CD4-positive, alpha-beta T cell treated with Interleukin-1 beta for 1 hour (primary cell): ENCODE measurements around the gene REV3L.
"Not testable (repeated sequence)": the region's sequence is repeated elsewhere in the genome, so short reads cannot be mapped to it uniquely, and the experiment has no call there.

Experiments
- DNase-seq, 2 donors: peaks; one replicate each; pipeline ENCODE4 v3.0.0-alpha.2; 2020 to 2022

The REV3L gene

GRCh38 chr6:111482959-111483735 is at the start of gene REV3L:
TSS of gene REV3L (minus strand) at chr6:111483218. CDS start at chr6:111482888, 330 bp downstream.
- DNase-seq: peak; percentile 88 to 89

- DNase-seq: no peak
Observed at GRCh38 chr6:111531185-111531584, 48.2 kb upstream of the REV3L start.

GRCh38 chr6:111530667-111531066 is 47.6 kb upstream of the REV3L start:
- no peak for DNase-seq

- no peak for DNase-seq
Observed at GRCh38 chr6:111530218-111530617, 47.2 kb upstream of the REV3L start.

- DNase-seq: no peak
Observed at GRCh38 chr6:111527367-111527766, 44.3 kb upstream of the REV3L start.

GRCh38 chr6:111524735-111525134 is 41.7 kb upstream of the REV3L start:
- DNase-seq: no peak

GRCh38 chr6:111524252-111524651 is 41.2 kb upstream of the REV3L start:
- no peak for DNase-seq

GRCh38 chr6:111523484-111524167 is 40.6 kb upstream of the REV3L start:
- no peak for DNase-seq

- no peak for DNase-seq
Observed at GRCh38 chr6:111522393-111523020, 39.5 kb upstream of the REV3L start.

- DNase-seq: no peak
Observed at GRCh38 chr6:111521497-111522270, 38.7 kb upstream of the REV3L start.

- DNase-seq: no peak
Observed at GRCh38 chr6:111520524-111520923, 37.5 kb upstream of the REV3L start.

- DNase-seq: no peak
Observed at GRCh38 chr6:111517965-111518364, 34.9 kb upstream of the REV3L start.

- DNase-seq: no peak
Observed at GRCh38 chr6:111515259-111515658, 32.2 kb upstream of the REV3L start.

GRCh38 chr6:111514531-111514930 is 31.5 kb upstream of the REV3L start:
- not testable (repeated sequence) for DNase-seq

GRCh38 chr6:111507219-111507618 is 24.2 kb upstream of the REV3L start:
- DNase-seq: not testable (repeated sequence)

- DNase-seq: not testable (repeated sequence)
Observed at GRCh38 chr6:111505498-111505897, 22.5 kb upstream of the REV3L start.

GRCh38 chr6:111503660-111504059 is 20.6 kb upstream of the REV3L start:
- no peak for DNase-seq

- DNase-seq: no peak
Observed at GRCh38 chr6:111503194-111503593, 20.2 kb upstream of the REV3L start.

GRCh38 chr6:111502154-111502553 is 19.1 kb upstream of the REV3L start:
- no peak for DNase-seq

- DNase-seq: no peak
Observed at GRCh38 chr6:111499269-111499793, 16.3 kb upstream of the REV3L start.

GRCh38 chr6:111494951-111495635 is 12.1 kb upstream of the REV3L start:
- no peak for DNase-seq

- DNase-seq: no peak
Observed at GRCh38 chr6:111492499-111492898, 9.5 kb upstream of the REV3L start.
